ENCODE data around the gene FRS2.
A peak's percentile ranks its signal among the peaks of the same experiment; 100 is the strongest.
"Not testable (repeated sequence)": the region's sequence is repeated elsewhere in the genome, so short reads cannot be mapped to it uniquely, and the experiment has no call there.

FRS2 gene

GRCh38 chr12:69580074-69580473 is 109.9 kb downstream of the FRS2 start:
- DNase-seq (ENCODE audit: low spot score), result no peak

GRCh38 chr12:69583203-69583602 is 113.0 kb downstream of the FRS2 start:
- DNase-seq (ENCODE audit: low spot score), result no peak

GRCh38 chr12:69585189-69586062 is 115.2 kb downstream of the FRS2 start, which contains the start of gene CCT2:
CCT2 (plus strand) TSS chr12:69585459; CDS start chr12:69585522, 63 bp downstream.
- DNase-seq (ENCODE audit: low spot score), result peak; percentile 92

GRCh38 chr12:69588527-69588926 is 118.3 kb downstream of the FRS2 start:
- no peak for DNase-seq (ENCODE audit: low spot score)

GRCh38 chr12:69589082-69589481 is 118.9 kb downstream of the FRS2 start:
- no peak for DNase-seq (ENCODE audit: low spot score)

GRCh38 chr12:69595689-69596088 is 125.5 kb downstream of the FRS2 start:
- DNase-seq (ENCODE audit: low spot score), result no peak

GRCh38 chr12:69598174-69598753 is 128.1 kb downstream of the FRS2 start:
- no peak for DNase-seq (ENCODE audit: low spot score)

GRCh38 chr12:69600804-69601203 is 130.6 kb downstream of the FRS2 start:
- DNase-seq (ENCODE audit: low spot score), result no peak

GRCh38 chr12:69601962-69602685 is 131.9 kb downstream of the FRS2 start:
- DNase-seq (ENCODE audit: low spot score), result no peak

GRCh38 chr12:69602954-69603353 is 132.8 kb downstream of the FRS2 start:
- no peak for DNase-seq (ENCODE audit: low spot score)

- DNase-seq (ENCODE audit: low spot score), result not testable (repeated sequence)
These were observed 133.4 kb downstream of the FRS2 start for GRCh38 chr12:69603556-69603955.

- not testable (repeated sequence) for DNase-seq (ENCODE audit: low spot score)
These were observed 134.1 kb downstream of the FRS2 start for GRCh38 chr12:69604275-69604674.

GRCh38 chr12:69608114-69608513 is 137.9 kb downstream of the FRS2 start:
- no peak for DNase-seq (ENCODE audit: low spot score)

- DNase-seq (ENCODE audit: low spot score), result no peak
These were observed 139.9 kb downstream of the FRS2 start for GRCh38 chr12:69610126-69610525.

GRCh38 chr12:69610729-69611128 is 140.5 kb downstream of the FRS2 start, which contains the start of gene LRRC10:
LRRC10 (minus strand) TSS chr12:69610907; CDS start chr12:69610838, 69 bp downstream.
- DNase-seq (ENCODE audit: low spot score), result no peak

- no peak for DNase-seq (ENCODE audit: low spot score)
These were observed 143.2 kb downstream of the FRS2 start for GRCh38 chr12:69613351-69613750.

- DNase-seq (ENCODE audit: low spot score), result no peak
These were observed 145.8 kb downstream of the FRS2 start for GRCh38 chr12:69616025-69616424.

GRCh38 chr12:69619050-69619449 is 148.9 kb downstream of the FRS2 start:
- DNase-seq (ENCODE audit: low spot score), result no peak

- DNase-seq (ENCODE audit: low spot score), result no peak
These were observed 149.9 kb downstream of the FRS2 start for GRCh38 chr12:69620077-69620476.

- DNase-seq (ENCODE audit: low spot score), result no peak
These were observed 150.7 kb downstream of the FRS2 start for GRCh38 chr12:69620921-69621320.

GRCh38 chr12:69621551-69621950 is 151.4 kb downstream of the FRS2 start:
- DNase-seq (ENCODE audit: low spot score), result no peak

- no peak for DNase-seq (ENCODE audit: low spot score)
These were observed 153.8 kb downstream of the FRS2 start for GRCh38 chr12:69623970-69624369.

- DNase-seq (ENCODE audit: low spot score), result no peak
These were observed 157.3 kb downstream of the FRS2 start for GRCh38 chr12:69627501-69627900.
